Right renal pelvis (tissue), 4 donors: ENCODE results near the gene FBXL2. TPM values are rescaled to one million over a fixed set of nuclear protein-coding genes. Genes with fewer than 3 reads are reported as not detected.
"Not testable (repeated sequence)": the region's sequence is repeated elsewhere in the genome, so short reads cannot be mapped to it uniquely, and the experiment has no call there.

Experiments
- DNase-seq, 4 donors: peaks; one replicate each; pipeline ENCODE4 v3.0.0-alpha.2; 2013; ENCODE audit warnings: low read depth in 4 of 4, low spot score in 3 of 4, missing footprints in 1 of 4
- polyA plus RNA-seq, 4 donors: library from polyadenylated mRNA; unstranded; fragments of 120-200 nt; gene quantifications; one replicate each; pipeline ENCODE4 v1.2.1, GENCODE V29; 2013; ENCODE audit not compliant: insufficient read length in 4 of 4

The FBXL2 gene
- polyA plus RNA-seq, 4 donors: 28.8 to 30.5 (median 30.2) TPM

- no peak for DNase-seq
Measured at GRCh38 chr3:33426068-33426467, 148.8 kb downstream of the FBXL2 start.

GRCh38 chr3:33426630-33427317 lies 149.5 kb downstream of the FBXL2 start:
- DNase-seq: no peak

DNA sequence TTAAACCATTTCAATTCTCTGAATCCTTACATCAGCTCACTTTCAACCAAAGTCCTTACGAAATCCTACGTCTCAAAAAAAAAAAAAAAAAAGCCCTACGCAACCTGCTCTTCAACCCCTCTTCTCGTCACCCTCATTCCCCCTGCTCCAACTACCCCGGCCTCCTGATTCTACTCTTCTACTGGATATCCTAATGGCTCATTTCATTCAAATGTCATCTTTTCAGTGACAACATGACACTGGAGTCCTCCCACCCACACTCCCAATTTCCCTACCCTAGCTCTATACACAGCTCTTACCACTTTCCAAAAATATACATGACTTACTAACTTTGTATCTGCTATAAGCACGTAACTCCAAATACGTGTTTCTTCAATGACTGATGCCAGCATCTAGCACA lies 151.5 kb downstream of the FBXL2 start:
- DNase-seq: no peak

GRCh38 chr3:33429306-33429705 lies 152.1 kb downstream of the FBXL2 start:
- not testable (repeated sequence) for DNase-seq

DNA sequence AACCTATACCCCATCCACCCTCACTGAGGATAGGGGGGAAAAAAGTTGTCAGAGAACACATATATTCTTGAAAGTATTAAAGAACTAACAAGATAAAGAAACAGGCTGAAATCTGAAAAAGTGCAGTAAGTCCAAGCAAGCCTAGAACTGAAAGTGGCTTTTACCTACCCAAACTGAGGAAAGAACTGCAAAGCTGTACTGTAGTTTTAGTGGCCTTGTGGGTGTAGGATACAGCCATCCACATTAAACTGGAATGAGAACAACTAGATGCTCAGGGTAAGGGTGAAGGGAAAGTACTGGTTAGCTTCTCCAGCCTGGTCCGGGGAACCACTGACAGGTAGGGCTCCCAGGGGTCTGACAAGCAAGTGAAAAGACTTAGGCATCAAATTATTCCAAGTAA lies 152.8 kb downstream of the FBXL2 start:
- DNase-seq: no peak

DNA sequence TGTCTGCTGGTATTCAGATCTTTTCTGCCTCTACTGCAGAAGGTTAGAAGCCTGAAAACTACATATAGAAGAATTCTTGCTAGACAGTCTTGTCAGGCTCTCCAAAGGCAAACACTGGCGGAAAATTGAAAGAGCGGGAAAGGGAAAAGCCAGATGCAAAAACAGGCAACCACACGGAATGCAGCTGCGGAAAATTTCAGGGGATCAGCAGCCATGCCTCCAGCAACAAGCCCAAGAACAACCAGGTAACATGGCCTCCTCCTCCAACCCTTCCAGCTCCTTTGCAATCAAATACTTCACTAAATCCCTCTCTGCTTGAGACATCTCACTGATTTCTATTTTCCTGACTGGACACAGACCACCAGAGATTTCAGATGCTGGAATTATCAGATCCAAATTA lies 153.3 kb downstream of the FBXL2 start:
- DNase-seq: no peak

GRCh38 chr3:33433843-33434242 lies 156.6 kb downstream of the FBXL2 start:
- DNase-seq: no peak

Other genes with a start within 250 kb of the FBXL2 start
- 100 to 1,000 TPM in 3 of 4 donors, 10 to 100 TPM in 1; 99.1 to 117 (median 105) TPM for gene GLB1, start 180.3 kb upstream of the FBXL2 start, polyA plus RNA-seq
- gene TMPPE, start 180.3 kb upstream of the FBXL2 start, polyA plus RNA-seq: 1 to 10 TPM; 1.6 to 2.2 (median 1.9) TPM
- gene CRTAP, start 163.4 kb upstream of the FBXL2 start, polyA plus RNA-seq: 100 to 1,000 TPM; 183 to 194 (median 188) TPM
- gene SUSD5, start 58.6 kb upstream of the FBXL2 start, polyA plus RNA-seq: 1 to 10 TPM; 5.5 to 7.0 (median 6.0) TPM
- gene UBP1, start 163.0 kb downstream of the FBXL2 start, polyA plus RNA-seq: 100 to 1,000 TPM in 3 of 4 donors, 10 to 100 TPM in 1; 82.5 to 116 (median 109) TPM